Dendritic cell treated with granulocyte-macrophage colony-stimulating factor and Interleukin-4, amounts not matched to agents 40 ng/mL and 50 ng/mL, for 4 days (primary cell): ENCODE results near the gene DLGAP4.

Source experiments
- H3K27ac Mint-ChIP-seq: one replicate; pipeline ENCODE4 v1.8.0; 2022; ENCODE audit warnings: mild to moderate bottlenecking, mixed read lengths
- H3K27me3 Mint-ChIP-seq: one replicate; pipeline ENCODE4 v1.8.0; 2022; ENCODE audit warnings: mild to moderate bottlenecking, mixed read lengths
- H3K36me3 Mint-ChIP-seq: one replicate; pipeline ENCODE4 v1.8.0; 2022; ENCODE audit warnings: low read depth, mixed read lengths
- H3K4me1 Mint-ChIP-seq: one replicate; pipeline ENCODE4 v1.8.0; 2022; ENCODE audit warnings: low read depth, mixed read lengths
- H3K4me3 Mint-ChIP-seq: one replicate; pipeline ENCODE4 v1.8.0; 2022; ENCODE audit warnings: mild to moderate bottlenecking, moderate library complexity, mixed read lengths
- H3K9me3 Mint-ChIP-seq: one replicate; pipeline ENCODE4 v1.8.0; 2022; ENCODE audit warnings: mixed read lengths
- intact Hi-C: fragments of 100-400 bp; cut with micrococcal nuclease; formaldehyde crosslinking; loops from one replicate; pipeline ENCODE4 v1.15.0; 2022

Gene DLGAP4

GRCh38 chr20:36271639-36272546 is 34.2 kb upstream of the DLGAP4 start:
- H3K36me3 Mint-ChIP-seq: no peaks in the 10 kb centered on the region
- H3K4me1 Mint-ChIP-seq: no peaks in the 10 kb centered on the region
- peaks cover 6% of the 10 kb centered on the region for H3K27me3 Mint-ChIP-seq
- H3K4me3 Mint-ChIP-seq: no peak overlapping the region
- H3K9me3 Mint-ChIP-seq: no peaks in the 10 kb centered on the region
- intact Hi-C loops: no loop called here
- no peak overlapping the region for H3K27ac Mint-ChIP-seq

DNA sequence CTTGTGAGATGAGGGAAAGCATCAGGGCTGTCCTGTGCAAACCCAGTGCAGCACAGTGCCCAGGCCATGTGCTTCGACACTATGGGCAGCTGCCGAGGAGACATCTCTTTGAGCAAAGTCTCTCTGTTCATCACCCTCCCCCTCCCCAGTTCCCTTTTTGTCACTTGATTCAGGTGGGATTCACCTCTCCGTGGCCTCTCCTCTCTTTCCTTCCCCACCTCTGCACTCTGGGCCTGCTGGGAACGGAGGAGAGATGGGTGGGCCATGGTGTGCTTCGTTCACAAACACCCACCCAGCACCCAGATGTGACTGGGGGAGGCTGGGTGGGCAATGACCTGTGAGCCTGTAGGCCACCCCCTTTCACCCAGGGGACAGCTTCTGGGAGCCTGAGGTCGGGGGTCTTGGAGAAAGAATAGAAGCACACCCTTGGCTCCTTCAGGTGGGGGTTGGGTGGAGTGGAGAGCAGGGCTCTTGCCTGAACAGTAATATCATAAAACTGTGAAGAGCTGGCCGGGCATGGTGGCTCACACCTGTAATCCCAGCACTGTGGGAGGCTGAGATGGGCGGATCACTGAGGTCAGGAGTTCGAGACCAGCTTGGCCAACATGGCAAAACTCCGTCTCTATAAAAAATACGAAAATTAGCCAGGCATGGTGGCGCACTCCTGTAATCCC is 33.5 kb upstream of the DLGAP4 start:
- Mint-ChIP-seq H3K9me3 (no peaks in the 10 kb centered on the region), H3K27ac (no peak overlapping the region), H3K36me3 (no peaks in the 10 kb centered on the region), H3K4me1 (no peaks in the 10 kb centered on the region), H3K27me3 (peaks cover 7% of the 10 kb centered on the region), H3K4me3 (no peak overlapping the region)
- intact Hi-C loops: no loop called here

DNA sequence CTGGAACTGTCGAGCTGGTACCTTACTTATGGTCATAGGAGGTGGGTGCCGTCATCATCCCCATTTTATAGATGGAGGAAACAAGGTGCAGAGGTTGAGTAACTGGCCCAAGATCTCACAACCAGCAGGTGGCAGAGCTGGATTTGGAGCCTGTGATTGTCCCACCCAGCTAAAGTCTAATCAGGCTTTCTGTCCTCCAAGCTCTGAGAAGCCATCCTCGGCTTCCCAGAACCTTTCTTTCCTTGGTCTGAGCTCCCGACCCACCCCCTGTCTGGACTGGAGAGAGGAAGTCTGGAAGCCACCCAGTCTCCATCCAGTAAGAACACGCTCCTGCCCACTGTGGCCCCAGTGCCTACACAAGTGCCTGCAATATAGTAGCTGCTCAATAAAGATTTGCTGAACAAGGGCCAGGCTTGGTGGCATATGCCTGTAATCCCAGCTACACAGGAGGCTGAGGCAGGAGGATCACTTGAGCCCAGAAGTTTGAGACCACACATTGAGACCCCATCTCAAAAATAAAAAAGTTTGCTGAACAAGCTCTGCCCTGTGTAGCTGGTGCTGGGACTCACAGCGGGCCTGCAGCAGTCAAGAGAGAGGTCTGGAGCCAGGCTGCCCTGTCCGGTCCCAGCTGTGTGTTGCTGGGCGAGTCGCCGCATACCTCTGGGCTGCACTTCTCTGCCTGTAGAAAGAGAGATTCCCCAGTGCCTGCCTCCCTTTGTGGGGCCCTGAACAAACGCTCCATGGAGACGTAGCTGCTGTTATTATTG is 32.5 kb upstream of the DLGAP4 start:
- Mint-ChIP-seq H3K27ac (no peak overlapping the region), H3K27me3 (peaks cover 9% of the 10 kb centered on the region), H3K4me1 (no peaks in the 10 kb centered on the region), H3K4me3 (no peak overlapping the region), H3K36me3 (no peaks in the 10 kb centered on the region), H3K9me3 (no peaks in the 10 kb centered on the region)
- intact Hi-C loops: no loop called here

DNA sequence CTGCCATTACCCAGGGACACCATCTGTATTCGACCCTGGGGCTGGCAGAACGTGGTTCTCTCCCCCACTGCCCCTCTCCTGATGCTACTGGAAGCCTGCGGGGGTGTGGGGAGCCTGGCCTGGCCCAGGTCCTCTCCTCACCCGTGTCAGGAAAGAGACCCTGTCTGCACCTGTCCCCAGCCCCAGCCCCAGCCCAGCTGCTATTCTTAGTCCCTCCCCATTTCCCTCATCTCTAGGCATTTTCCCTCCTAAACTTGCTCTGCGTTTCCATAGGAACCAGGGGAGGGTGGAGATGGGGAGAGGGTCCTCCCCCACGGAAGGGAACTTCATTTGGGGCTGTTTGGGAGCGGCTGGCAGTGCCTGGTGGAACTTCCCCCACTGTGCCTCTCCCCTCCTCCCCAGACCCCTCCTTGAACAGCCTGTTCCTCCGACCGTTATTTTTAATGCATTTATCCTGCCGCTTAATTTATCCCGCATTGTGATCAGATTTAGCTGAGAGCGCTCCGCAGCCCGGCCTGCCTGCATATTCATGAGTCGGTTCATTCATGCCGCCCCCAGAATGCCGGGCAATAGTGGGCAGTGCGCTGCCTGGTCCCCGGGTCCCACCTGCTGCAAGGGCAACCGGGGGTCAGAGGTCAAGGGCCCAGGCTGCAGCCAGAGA is 31.8 kb upstream of the DLGAP4 start:
- intact Hi-C loops: no loop called here
- H3K27me3 Mint-ChIP-seq: peaks cover 9% of the 10 kb centered on the region
- H3K4me3 Mint-ChIP-seq: no peak overlapping the region
- H3K4me1 Mint-ChIP-seq: no peaks in the 10 kb centered on the region
- no peaks in the 10 kb centered on the region for H3K36me3 Mint-ChIP-seq
- H3K9me3 Mint-ChIP-seq: no peaks in the 10 kb centered on the region
- H3K27ac Mint-ChIP-seq: no peak overlapping the region

- Mint-ChIP-seq H3K36me3 (no peaks in the 10 kb centered on the region), H3K27ac (no peak overlapping the region), H3K4me3 (no peak overlapping the region), H3K9me3 (no peaks in the 10 kb centered on the region), H3K27me3 (peaks cover 9% of the 10 kb centered on the region), H3K4me1 (no peaks in the 10 kb centered on the region)
- intact Hi-C loops: no loop called here
These were observed 31.1 kb upstream of the DLGAP4 start for GRCh38 chr20:36275011-36275410.

DNA sequence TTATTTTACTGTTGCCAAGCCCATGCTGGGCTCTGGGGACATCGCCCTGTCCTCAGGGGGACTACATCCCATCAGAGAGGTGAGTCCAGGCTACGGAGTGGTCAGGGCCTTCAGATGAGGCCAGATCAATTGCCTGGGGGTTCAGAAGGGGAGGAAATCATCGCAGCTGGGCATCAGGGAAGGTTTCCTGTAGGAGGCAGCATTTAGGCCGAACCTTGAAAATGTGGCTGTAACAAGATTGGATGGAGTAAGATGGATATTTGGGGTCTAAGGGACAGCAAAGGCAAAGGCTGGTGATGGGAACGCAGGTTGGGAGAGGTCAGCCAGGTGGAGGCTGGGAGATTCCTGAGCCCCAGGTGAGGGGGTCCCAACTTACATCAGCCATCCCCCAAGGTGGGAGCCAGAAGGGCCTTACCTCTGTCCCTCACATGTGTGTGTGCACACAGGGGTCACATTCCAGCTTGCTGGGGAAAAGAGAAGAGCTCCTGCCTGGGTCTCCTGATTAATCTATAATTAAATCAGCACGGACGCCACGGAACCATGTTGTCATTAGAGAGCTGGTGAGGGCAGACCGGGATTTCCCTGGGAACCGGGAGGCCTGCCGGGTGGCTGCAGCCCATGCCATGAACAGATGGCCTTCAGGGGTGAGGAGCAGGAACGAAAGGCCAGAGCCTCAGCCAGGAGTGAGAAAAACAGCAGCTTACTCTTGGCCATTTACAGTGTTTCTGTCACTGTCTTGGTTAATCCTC is 30.5 kb upstream of the DLGAP4 start:
- peaks cover 9% of the 10 kb centered on the region for H3K27me3 Mint-ChIP-seq
- no peak overlapping the region for H3K27ac Mint-ChIP-seq

DNA sequence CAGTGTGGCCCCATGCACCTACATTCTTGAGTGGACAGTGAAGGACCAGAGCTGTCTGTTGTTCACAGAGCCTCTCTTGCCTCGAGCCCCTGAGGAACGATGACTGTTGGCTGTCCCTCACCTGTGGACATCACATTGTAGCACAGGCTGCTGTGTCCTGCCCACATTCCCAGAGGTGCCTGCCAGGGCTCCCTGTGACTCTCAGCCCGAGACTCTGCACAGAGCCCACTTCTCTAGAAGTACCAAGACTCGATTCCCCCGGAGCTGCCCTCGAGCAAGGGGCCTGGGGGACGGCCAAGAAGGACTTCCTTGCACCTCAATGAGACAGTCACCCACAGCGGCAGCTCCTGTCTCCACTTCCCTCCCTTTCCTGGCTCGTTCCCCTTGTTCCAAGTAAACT is 28.6 kb upstream of the DLGAP4 start:
- Mint-ChIP-seq H3K27me3 (peaks cover 18% of the 10 kb centered on the region), H3K4me3 (no peak overlapping the region), H3K4me1 (no peaks in the 10 kb centered on the region), H3K27ac (no peak overlapping the region), H3K9me3 (no peaks in the 10 kb centered on the region), H3K36me3 (no peaks in the 10 kb centered on the region)
- intact Hi-C loops: no loop called here

More for the DNA sequence above, 30.5 kb upstream of the DLGAP4 start:
- H3K4me1 Mint-ChIP-seq: no peaks in the 10 kb centered on the region
- H3K4me3 Mint-ChIP-seq: no peak overlapping the region
- H3K36me3 Mint-ChIP-seq: no peaks in the 10 kb centered on the region
- intact Hi-C loops: no loop called here
- H3K9me3 Mint-ChIP-seq: no peaks in the 10 kb centered on the region

GRCh38 chr20:36279362-36279761 is 26.8 kb upstream of the DLGAP4 start:
- H3K9me3 Mint-ChIP-seq: no peaks in the 10 kb centered on the region
- intact Hi-C loops: no loop called here
- H3K4me3 Mint-ChIP-seq: no peak overlapping the region
- H3K4me1 Mint-ChIP-seq: no peaks in the 10 kb centered on the region
- no peak overlapping the region for H3K27ac Mint-ChIP-seq
- H3K27me3 Mint-ChIP-seq: peaks cover 19% of the 10 kb centered on the region
- no peaks in the 10 kb centered on the region for H3K36me3 Mint-ChIP-seq

- Mint-ChIP-seq H3K27me3 (peaks cover 17% of the 10 kb centered on the region), H3K4me1 (no peaks in the 10 kb centered on the region), H3K36me3 (no peaks in the 10 kb centered on the region), H3K27ac (no peak overlapping the region), H3K9me3 (no peaks in the 10 kb centered on the region), H3K4me3 (no peak overlapping the region)
- intact Hi-C loops: no loop called here
These were observed 26.4 kb upstream of the DLGAP4 start for GRCh38 chr20:36279776-36280175.

DNA sequence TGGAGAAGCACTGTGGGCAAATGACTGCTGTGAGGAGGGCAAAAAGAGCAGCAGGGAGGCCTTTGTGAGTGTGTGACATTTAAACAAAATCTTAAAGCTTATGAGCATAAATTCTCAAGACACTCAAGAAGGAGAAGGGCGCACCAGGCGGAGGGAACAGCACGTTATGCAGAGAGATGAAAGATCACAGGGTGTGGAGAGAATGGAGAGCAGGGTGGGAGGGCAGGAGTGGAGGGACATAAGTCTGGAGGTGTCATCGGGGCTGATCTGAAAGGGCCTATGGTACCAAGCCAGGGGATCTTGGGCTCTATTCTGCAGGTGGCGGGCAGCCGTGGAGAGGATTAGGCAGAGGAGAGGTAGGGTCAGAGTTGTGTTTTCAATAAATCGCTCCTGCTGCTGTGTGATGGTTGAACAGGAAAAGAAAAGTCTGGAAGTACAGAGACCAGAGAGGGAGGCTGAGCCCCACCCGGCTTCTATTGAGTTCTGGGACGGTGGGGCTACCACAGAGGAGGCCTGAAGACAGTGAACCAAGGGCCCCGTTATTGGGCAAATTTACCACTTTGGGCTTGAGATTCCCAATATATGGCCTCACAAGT is 24.3 kb upstream of the DLGAP4 start:
- Mint-ChIP-seq H3K9me3 (no peaks in the 10 kb centered on the region), H3K4me3 (no peak overlapping the region), H3K27ac (no peak overlapping the region), H3K27me3 (peaks cover 21% of the 10 kb centered on the region), H3K36me3 (no peaks in the 10 kb centered on the region), H3K4me1 (no peaks in the 10 kb centered on the region)
- intact Hi-C loops: no loop called here

GRCh38 chr20:36284751-36285150 is 21.4 kb upstream of the DLGAP4 start:
- Mint-ChIP-seq H3K9me3 (no peaks in the 10 kb centered on the region), H3K36me3 (no peaks in the 10 kb centered on the region), H3K4me1 (no peaks in the 10 kb centered on the region), H3K27ac (no peak overlapping the region), H3K4me3 (no peak overlapping the region), H3K27me3 (peaks cover 24% of the 10 kb centered on the region)
- intact Hi-C loops: no loop called here

GRCh38 chr20:36285746-36286447 is 20.2 kb upstream of the DLGAP4 start:
- H3K27ac Mint-ChIP-seq: no peak overlapping the region
- H3K27me3 Mint-ChIP-seq: peaks cover 24% of the 10 kb centered on the region
- intact Hi-C loops: no loop called here
- H3K36me3 Mint-ChIP-seq: no peaks in the 10 kb centered on the region
- H3K4me1 Mint-ChIP-seq: no peaks in the 10 kb centered on the region
- H3K4me3 Mint-ChIP-seq: no peak overlapping the region
- no peaks in the 10 kb centered on the region for H3K9me3 Mint-ChIP-seq
